Renal pelvis (tissue), 4 donors: Measurements from ENCODE around the gene TRPM3. TPM values are rescaled to one million over a fixed set of nuclear protein-coding genes. Genes with fewer than 3 reads are reported as not detected.

Experiments
- DNase-seq: peaks from one replicate; pipeline ENCODE4 v3.0.0-alpha.2; 2013
- polyA plus RNA-seq, 3 donors: library from polyadenylated mRNA; unstranded; fragments of 120-200 nt; gene quantifications; one replicate each; pipeline ENCODE4 v1.2.1, GENCODE V29; 2013; ENCODE audit not compliant: insufficient read length in 3 of 3

Gene TRPM3
- polyA plus RNA-seq, 3 donors: 11.2 to 17.9 (median 16.3) TPM

DNA sequence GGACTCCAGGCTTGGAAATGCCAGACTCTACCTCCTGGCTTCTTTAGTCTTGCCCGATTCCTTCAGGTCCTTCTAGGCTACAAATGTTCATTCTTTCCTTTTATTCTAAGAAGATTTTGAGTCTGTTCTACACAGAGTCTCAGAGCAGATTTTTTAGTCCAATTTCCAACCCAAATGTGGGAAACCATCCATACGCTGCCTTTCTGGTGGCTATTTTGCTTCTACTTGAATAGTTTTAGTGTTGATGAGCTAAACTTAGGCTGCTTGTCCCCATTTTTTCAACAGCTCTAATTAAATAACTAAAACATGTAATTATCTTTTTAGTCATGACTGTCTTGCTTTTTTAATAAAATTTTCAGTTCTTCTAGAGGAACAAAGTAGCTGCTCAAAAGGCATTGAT is 594.5 kb downstream of the TRPM3 start:
- DNase-seq: no peak

DNA sequence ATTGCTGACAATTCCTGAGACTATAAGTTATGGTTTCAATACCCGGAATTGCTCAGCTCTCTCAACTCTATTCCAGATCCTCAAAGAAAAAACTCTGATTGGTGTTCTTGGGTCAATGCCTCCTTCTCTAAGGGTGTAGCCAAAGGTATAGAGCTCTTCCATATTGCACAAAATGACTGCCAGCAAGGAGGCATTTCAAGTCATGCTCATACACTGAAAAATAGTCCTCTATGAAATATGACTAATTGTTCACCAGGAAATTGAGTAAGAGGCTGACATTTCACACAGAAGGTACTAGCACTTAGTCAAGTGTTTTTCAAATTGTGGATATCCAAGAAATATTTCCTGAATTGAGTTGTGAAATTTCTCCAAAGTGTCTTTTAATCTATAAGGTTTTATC is 595.9 kb downstream of the TRPM3 start:
- DNase-seq: no peak

DNA sequence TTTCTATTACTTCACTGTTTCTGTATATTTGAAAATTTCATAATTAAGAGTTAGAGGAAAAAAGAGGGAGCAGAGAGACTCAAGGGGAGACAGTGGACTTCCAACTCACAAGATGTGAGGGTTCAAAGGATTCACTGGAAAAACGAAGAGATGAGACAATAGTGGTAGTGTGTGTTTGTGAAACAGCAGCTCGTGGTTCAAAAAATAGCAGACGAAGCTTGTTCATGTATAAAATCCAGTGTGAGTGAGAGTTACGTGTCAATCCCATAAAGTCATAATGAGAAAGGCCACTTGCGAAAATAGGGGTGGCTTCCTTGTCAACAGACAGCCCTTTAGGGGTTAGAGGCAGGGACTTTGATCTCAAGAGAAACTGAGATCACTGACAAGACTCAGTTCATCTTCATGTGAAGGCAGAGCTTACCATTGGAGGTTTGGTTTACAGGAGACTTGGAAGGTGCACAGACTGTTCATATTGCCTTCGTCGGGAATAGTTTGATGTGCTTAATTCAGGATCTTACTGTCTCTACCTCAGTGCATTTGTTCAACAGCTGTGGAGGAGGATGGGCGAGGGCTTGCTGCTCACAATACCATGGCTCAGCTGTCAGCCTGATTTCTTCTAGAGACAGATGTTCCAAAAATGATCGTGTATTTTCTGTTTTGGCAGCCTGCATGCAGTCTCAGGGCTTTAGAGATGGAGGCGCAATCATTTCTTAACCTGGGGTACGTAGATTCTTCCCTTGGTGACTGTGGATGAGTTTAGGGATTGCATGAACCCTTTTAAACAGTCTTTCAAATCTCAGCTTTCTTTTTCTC is 601.3 kb downstream of the TRPM3 start:
- no peak for DNase-seq

DNA sequence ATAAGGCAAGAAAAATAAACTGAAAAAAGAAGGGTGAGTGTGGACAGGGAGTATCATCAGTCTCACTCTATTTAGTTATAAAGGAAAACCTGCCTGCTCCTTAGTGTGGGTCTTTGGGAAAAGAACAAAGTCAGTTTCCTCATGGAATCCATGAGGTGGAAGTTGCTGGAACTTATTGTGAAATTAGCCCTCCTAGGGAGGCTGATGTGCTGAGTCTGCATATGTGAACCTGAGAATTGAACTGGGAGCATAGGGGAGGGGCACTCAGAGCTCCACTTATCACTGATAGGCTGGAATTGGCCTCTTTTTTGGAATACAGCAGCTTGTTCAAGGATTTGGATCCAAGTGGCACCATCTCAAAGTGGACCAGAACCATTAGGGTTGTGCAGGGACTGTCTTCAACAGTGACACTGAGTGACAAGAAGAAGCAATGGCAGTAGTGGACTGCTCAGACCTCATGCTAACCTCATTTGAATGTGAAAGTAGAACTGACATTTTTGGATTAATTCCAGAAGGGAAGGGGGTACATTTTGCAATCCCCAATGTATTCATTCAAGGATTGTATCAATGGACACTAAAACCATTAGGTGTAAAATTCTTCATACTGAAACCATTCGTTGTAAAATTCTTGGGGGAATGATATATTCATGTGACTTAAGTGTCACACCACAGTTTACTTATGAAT is 603.4 kb downstream of the TRPM3 start:
- no peak for DNase-seq

DNA sequence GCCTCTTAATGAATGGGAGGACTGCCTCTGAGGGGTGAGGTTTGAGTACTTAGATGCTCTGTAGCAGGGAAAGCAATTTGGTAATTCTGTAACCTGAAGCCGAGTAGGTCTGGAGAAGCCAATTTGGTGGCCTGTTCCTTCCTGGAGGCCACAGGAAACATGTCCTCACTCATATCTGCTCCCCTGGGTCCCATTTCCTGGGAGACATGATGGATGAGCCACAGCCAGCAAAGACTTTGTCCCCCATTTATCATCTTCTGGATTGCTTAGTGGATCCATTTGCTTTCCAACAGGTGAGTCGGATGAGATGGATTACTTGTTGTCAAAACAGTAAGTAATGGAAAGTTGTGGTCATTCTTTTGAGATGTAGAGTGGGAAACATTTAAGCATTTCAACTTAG is 607.1 kb downstream of the TRPM3 start:
- no peak for DNase-seq

DNA sequence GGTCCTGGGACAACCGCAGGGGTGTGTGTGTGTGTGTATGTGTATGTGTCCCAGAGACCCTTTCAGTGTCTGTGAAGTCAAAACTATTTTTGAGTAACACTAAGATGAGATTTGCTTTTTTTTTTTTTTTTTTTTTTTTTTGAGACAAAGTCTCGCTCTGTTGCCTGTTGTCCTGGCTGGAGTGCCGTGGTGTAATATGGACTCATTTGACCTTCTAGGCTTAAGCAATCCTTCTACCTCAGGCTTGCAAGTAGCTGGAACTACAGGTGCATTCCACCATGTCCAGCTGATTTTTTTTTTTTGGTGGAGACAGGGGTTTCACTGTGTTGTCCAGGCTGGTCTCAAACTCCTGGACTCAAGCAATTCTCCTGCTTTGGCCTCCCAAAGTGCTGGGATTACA is 609.6 kb downstream of the TRPM3 start:
- no peak for DNase-seq

DNA sequence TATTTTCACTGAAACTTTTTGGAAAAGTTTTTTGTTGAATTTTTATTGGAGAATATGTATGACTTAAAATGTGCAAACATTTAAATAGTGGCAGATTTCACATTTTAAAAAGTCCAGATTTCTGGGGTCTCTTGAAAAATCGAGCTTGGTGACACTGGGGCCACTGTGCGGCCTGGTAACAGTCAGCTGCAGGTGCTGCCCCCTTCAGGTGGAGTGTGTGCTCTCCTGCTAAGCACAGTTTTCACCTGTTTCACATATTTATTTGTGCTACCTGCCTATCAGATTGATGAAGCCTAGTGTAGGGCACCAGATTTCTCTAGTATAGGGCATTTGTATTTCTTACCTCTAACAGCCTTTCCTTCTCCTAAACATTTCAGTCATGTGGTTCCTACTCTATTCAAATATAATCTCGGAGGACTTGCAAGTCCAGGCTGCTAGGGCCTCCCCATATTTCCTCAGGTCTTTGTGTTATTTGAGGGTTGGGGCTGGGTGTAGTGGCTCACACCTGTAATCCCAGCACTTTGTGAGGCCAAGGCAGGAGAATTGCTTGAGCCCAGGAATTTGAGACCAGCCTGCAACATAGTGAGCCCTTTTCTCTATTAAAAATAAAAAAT is 611.2 kb downstream of the TRPM3 start:
- no peak for DNase-seq

DNA sequence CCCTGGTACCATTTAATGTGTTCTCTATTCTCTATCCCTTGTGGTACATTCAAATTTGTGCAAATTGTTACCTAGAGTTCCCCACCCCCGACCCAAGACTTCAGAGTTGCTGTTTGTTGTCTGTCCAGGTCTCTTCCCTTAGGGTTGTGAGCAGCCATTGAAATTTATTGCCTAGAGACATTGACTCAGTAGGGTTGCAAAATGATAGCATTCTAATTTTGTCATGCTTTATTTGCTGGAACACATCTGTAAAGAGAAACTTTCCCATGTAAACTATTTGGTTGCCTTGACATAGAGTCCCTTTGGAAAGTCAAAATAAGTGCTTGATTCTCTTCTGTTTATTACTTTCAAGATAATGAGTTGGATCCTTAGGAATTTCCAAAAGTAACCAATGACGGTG is 615.3 kb downstream of the TRPM3 start:
- no peak for DNase-seq

DNA sequence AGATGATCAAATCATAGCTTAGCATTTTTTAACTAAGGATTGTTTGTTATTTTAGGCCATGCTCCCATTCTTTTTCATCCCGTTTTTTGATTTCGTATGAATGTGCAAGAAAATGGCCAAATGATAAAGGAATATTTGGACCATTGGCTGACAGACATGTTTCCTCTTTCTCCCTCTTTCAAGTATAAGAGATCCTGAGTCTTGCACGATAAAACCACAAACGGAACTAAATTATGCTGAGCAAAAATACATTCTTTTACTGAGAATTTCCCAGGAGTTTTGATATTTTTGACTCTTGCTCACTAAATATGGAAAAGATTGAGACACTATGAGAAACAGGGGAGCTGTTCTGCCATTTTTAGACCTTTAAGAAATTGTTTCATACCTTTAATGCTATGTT is 616.6 kb downstream of the TRPM3 start:
- DNase-seq: no peak

DNA sequence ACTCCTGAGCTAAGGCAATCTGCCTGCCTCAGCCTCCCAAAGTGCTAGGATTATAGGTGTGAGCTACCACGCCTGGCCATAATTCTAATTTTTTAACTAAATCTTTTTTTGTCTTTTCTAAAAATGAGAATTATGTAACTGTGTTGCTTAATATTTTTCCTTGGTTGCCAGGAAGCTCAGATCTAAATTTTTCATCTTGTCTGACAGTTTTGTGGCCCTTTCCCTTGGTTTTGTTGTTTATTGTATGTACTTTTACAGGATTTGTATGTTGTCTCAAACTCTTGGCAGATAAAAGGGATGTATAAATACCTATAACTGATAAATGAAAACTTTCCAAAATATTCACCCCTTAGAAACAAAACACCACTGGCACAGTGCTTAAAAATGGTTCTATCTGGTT is 618.7 kb downstream of the TRPM3 start:
- no peak for DNase-seq

DNA sequence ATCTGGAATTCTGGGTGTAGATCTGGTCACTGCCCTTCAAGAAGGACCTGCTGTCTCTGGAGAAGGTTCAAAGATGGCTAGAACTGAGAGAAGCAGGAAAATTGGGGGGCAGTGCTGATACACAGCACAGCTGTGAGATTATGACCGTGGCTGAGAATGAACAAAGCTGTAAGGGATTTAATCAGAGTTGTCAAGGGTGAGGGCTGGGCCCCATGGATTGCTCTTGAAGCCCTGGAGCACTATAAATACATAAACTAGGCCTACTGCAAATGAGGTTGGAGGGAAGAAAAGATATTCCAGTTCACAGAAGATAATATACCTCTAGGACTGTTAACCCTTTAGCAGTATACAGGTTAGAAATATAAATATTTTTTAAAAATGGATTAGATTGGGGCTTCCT is 620.6 kb downstream of the TRPM3 start:
- no peak for DNase-seq

DNA sequence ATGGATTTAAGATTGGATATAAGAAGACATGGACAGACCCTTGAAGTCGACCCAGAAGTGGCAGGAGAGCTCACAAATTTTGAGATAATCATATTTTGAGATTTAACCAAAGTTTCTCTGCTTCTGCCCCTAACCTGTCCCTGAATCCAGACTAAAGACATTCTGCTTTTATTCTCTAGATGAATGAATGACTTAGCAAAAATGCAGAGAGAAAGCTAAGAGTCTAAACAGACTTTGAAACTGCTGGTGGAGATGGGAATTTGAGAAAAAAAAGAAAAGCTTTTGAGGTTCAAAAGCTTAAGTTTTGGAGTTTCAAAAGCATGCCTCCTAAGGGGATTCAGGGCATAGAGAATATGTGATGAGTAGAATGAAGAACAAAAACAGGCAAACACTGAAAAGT is 621.8 kb downstream of the TRPM3 start:
- DNase-seq: no peak

DNA sequence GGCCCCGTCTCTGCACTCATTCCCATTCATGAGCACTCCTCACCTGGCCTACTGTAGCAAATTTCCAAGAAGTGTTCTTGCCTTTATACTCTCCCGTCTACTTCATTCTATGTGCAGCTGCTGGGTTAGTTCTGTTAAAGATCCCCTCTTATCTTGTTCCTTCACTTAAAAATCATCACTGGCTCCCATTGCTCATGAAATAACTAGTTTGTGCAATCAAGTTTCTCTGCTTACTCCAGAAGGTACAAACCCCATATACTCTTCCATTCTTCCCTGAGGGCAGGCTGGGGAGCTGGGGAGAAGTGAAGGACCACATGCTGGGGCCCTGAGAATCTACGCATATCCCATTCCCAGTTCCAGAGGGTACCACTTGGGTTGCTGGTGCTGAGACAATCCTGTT is 622.6 kb downstream of the TRPM3 start:
- no peak for DNase-seq

DNA sequence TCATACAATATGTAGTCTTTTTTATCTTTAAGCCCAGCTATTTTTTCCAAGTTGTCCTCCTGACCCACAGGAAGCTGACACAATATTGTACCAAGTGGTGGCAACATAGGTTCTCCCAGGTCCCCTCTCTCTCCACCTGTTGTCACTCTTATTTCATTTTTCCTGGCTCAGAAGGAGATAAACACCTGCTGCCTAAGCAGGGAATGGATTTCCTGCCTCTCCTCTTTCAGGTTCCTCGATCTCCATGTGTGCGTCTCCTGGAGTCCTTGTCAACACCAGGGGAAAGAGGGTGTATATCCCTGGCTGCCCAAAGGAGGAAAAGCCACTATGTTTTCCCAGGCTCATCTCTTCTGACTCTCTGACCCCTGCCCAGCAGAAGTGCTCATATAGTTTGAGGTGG is 625.2 kb downstream of the TRPM3 start:
- DNase-seq: no peak

DNA sequence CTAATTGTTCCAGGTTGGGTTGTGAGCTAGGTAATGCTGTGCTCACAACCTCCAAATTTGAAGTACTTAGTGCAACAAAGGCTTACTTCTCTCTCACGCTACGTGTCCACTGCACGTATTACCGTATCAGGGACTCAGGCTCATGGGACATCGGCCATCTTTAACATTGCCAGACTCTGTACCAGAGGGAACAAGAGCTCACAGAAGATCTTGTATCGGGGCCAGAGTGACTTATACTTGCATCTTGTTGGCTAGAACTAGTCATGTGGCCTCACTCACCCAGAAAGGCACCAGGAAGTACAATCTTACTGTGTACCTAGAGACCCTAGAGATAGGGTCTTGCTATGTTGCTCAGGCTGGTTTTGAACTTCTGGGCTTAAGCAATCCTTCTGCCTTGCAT is 625.9 kb downstream of the TRPM3 start:
- no peak for DNase-seq

DNA sequence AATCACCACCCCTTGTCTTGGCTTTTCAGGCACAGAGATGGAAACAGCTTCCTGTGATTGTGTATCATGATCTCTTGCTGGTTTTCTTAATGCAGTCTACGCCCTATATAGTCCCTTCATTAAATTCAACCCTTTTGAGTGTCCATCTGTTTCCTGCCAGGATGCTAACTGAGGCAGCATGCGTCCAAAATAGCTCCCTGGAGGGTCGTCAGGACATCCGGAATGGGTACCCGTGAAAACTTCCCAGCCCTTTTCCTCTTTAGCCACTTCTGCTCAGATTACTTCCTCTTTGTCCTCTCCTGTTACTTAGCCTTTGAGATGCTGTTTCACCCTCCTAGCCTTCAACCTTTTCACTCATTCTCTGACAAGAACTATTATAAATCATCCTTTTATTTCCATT is 627.2 kb downstream of the TRPM3 start:
- no peak for DNase-seq

DNA sequence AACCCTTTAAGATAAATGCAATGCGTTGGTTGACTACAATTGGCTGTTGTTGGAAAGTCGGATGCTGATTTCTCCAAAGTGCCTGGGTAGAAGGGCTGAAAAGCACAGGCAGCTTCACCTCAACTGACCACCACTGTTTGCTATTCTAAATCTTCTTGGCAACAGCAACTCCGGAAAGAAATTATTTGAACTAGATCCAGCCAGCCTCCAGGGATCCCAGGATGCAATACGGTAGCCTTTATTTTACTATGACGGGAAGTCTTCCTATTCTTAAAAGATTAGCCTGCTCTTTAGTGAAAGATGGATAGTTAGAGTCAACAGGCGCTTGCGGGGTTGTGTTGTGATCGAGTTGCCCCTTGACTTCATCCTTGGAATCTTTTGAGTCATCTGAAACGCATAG is 628.4 kb downstream of the TRPM3 start:
- no peak for DNase-seq

DNA sequence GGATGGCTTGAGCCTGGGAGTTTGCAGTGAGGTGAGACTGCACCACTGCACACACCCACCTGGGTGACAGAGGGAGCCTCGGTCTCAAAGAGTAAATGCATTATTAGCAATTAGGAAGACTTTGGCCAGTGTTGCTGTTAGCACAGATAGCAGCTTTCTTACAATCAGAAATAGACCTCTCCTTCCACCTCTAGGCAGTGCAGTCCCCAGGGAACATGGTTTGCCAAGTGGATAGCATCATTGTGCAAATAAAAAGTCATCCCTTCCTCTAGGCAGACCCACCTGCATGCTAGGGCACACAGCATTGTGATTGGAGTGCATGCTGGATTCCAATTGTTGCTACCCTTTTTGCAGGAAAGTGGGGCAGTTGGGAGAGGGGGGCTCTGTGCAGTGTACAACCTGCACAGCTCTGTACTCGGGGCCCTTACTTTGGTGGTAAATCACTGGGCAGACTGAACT is 629.1 kb downstream of the TRPM3 start:
- no peak for DNase-seq

DNA sequence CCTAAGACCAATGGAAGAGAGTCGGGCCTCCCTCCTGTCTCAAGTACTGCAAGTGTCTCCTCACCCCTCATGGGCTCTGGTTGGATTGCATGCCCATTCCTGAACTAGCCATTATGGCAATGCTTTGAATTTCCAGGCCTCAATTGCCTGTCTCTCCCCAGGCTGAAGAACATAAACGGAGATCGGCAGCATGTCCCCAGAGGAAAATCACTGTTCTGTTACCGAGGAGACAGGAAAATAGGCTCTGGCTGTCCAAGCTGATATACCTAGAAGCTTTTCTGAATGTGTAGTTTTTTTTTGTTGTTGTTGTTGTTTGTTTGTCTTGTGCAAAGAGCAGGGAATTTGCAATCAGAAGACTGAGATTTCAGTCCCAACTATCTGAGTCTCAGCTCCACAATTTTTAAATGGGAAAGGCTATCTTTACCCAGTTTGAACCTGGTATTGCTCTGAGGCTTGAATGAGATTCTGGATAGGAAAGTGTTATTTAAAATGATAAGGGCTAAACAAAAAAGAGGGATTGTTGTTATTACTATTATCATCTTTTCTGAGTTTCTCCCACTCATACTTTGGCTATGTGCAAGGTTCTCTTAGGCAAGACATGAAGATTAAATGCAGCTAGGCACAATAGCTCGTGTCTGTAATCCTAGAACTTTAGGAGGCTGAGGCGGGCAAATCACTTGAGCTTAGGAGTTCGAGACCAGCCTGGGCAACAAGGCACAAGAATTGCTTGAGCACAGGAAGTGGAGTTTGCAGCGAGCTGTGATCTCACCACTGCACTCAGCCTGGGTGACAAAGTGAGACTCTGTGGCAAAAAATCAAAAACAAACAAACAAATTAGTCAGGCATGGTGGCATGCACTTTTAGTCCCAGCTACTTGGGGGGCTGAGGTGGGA is 629.7 kb downstream of the TRPM3 start:
- DNase-seq: no peak

DNA sequence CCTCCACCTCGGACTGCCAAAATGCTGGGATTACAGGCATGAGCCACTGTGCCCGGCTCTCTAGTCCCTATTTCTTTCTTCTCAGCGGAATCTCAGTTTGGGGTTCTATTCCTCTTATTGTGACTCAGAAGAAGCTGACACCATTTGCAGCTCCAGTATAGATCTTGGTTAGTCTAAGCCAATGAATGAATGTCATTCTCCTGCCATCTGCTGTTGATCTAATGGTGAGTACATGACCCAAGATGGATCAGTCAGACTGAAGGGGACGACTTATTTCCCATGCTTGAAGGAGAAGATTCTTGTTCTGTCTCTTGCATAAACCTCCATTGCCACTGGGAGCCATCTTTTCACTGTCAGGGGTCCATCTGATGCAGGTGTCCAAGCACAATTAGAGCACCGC is 630.9 kb downstream of the TRPM3 start:
- DNase-seq: no peak

DNA sequence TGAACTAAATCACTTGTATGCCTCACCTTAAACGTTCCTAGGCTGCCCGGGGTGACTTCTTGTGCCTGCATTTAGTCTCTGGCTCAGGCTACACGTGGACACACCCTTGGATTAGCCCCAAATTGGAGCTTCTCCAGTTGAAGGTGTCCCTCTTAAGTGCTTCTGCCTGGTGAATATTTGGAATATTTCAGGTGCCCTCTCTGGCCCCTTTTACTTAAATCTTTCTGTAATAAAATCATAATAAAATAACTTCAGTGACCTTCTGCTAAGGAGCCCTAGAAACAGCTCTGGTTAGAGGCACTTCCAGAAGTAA is 632.7 kb downstream of the TRPM3 start:
- no peak for DNase-seq

DNA sequence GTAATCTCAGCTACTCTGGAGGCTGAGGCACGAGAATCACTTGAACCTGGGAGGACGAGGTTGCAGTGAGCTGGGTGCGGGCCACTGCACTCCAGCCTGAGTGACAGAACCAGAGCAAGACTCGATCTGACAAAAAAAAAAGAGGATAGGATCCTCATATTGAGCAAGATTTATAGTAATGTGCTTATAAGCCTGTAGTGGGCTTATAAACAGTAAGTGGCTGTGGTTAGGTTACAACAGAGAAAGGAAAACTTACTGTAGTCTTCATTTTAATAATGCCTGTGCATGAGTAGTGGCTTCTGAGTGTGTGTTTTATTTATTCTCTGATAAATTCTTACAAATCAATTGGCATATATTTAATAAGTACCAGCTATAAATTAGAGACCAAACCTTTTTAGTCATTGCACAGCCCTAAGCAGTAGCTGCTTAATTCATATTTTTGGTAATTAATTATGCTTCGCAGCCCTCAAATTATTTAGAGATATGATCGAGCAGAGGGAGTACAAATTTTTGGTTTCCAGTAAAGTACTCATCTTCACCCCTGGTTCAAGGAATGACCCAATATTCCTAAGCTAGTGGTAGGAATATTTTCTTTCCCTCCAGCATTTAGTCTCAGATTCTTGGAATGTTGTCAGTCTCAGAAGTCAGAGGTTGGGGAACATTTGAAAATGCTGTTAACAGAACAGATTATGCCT is 633.2 kb downstream of the TRPM3 start:
- DNase-seq: no peak
